Liver (tissue), 5 donors: ENCODE data around the gene IFT74. TPM values are rescaled to one million over a fixed set of nuclear protein-coding genes. Genes with fewer than 3 reads are reported as not detected.

Experiments
- CTCF ChIP-seq: fragments of 150-350 bp; IDR thresholded peaks from 2 replicates; pipeline ENCODE4 v1.5.1; 2017; ENCODE audit warnings: improper control_type of control experiment, low read depth, low read length; ENCODE audit not compliant: missing input control
- FOXA2 ChIP-seq: IDR thresholded peaks from 2 replicates; pipeline ENCODE4 v1.6.1; 2016; ENCODE audit warnings: antibody characterized with exemption
- HNF4A ChIP-seq, 2 donors: conservative IDR thresholded peaks; 2 replicates each; pipeline ENCODE4 v1.6.1; 2016; ENCODE audit warnings: antibody characterized with exemption in 2 of 2, mild to moderate bottlenecking in 2 of 2
- MAX ChIP-seq: IDR thresholded peaks from 2 replicates; pipeline ENCODE4 v1.6.1; 2016; ENCODE audit warnings: antibody characterized with exemption
- RAD21 ChIP-seq, 2 donors: IDR thresholded peaks; 2 replicates each; pipeline ENCODE4 v1.6.1; 2016; ENCODE audit warnings: antibody characterized with exemption in 2 of 2, mild to moderate bottlenecking in 2 of 2
- YY1 ChIP-seq: IDR thresholded peaks from 2 replicates; pipeline ENCODE4 v1.6.1; 2016; ENCODE audit warnings: antibody characterized with exemption, mild to moderate bottlenecking
- polyA plus RNA-seq, 2 donors: library from polyadenylated mRNA; stranded (reverse) in 1 of 2; unstranded in 1 of 2; fragments of 200-250 nt in 1 of 2; fragments of >200 nt in 1 of 2; fragmentation: Nextera tagmentation in 1 of 2; extraction: Ambion mirVana in 1 of 2; gene quantifications; one replicate each; pipeline versions ENCODE4 v1.2.1 to v1.2.3, GENCODE V29; 2013 to 2015
- total RNA-seq, 2 donors: library from RNA; depleted of rRNA; stranded (reverse); fragments of >200 nt; gene quantifications; one replicate each; pipeline ENCODE4 v1.2.3, GENCODE V29; 2014
- TF ChIP-seq, protein P1 (sequence below): IDR thresholded peaks from 2 replicates; pipeline ENCODE4 v1.6.1; 2016; ENCODE audit warnings: antibody characterized with exemption
- donor health status: healthy.
- donor health status: healthy.
- donor health status: healthy.

Gene IFT74
- total and polyA plus RNA-seq, 4 donors = 4.9 to 10.5 (median 7.4) TPM

GRCh38 chr9:27112235-27112634 lies 156.0 kb downstream of the IFT74 start (continued):
- no peak for TF ChIP-seq CTCF
- no peak for TF ChIP-seq RAD21 (IDR thresholded peaks at IDR 0.05)
- TF ChIP-seq HNF4A (conservative IDR thresholded peaks at IDR 0.05) = no peak
- TF ChIP-seq YY1 = no peak
- TF ChIP-seq FOXA2 = no peak
- no peak for TF ChIP-seq MAX
- TF ChIP-seq, protein P1, sequence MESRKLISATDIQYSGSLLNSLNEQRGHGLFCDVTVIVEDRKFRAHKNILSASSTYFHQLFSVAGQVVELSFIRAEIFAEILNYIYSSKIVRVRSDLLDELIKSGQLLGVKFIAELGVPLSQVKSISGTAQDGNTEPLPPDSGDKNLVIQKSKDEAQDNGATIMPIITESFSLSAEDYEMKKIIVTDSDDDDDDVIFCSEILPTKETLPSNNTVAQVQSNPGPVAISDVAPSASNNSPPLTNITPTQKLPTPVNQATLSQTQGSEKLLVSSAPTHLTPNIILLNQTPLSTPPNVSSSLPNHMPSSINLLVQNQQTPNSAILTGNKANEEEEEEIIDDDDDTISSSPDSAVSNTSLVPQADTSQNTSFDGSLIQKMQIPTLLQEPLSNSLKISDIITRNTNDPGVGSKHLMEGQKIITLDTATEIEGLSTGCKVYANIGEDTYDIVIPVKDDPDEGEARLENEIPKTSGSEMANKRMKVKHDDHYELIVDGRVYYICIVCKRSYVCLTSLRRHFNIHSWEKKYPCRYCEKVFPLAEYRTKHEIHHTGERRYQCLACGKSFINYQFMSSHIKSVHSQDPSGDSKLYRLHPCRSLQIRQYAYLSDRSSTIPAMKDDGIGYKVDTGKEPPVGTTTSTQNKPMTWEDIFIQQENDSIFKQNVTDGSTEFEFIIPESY = no peak

Other genes starting within 250 kb of the IFT74 start
- gene CAAP1, start 63.6 kb upstream of the IFT74 start, total RNA-seq = 10 to 100 TPM; 13.4 to 19.6 TPM
- gene CAAP1, start 63.6 kb upstream of the IFT74 start, polyA plus RNA-seq = 1 to 10 TPM; 8.9 to 9.1 TPM
- 10 to 100 TPM; 23.9 to 29.5 TPM for gene PLAA, start 9.2 kb upstream of the IFT74 start, total RNA-seq
- gene PLAA, start 9.2 kb upstream of the IFT74 start, polyA plus RNA-seq = 10 to 100 TPM in 1 of 2 donors, 1 to 10 TPM in 1; 7.5 to 14.4 TPM
- gene LRRC19, start 49.3 kb downstream of the IFT74 start, total RNA-seq = 1 to 10 TPM; 1.8 to 2.0 TPM
- gene LRRC19, start 49.3 kb downstream of the IFT74 start, polyA plus RNA-seq = 1 to 10 TPM in 1 of 2 donors, under 1 TPM in 1; 0.27 to 2.1 TPM
- gene TEK, start 152.8 kb downstream of the IFT74 start, total RNA-seq = 10 to 100 TPM; 11.7 to 13.8 TPM
- gene TEK, start 152.8 kb downstream of the IFT74 start, polyA plus RNA-seq = 1 to 10 TPM; 2.9 to 5.2 TPM